H1 (cell line): ENCODE results near the gene RGS3. TPM values are rescaled to one million over a fixed set of nuclear protein-coding genes. Genes with fewer than 3 reads are reported as not detected.

Experiments used
- RNF2 ChIP-seq: fragments of 200-900, 300-1000 bp; sonication (generic); IDR thresholded peaks from 2 replicates; pipeline ENCODE4 v1.7.1; 2016; ENCODE audit warnings: borderline replicate concordance, low read depth, mild to moderate bottlenecking, antibody characterized with exemption, low read length; ENCODE audit not compliant: poor library complexity, severe bottlenecking; ENCODE audit errors: missing control alignments
- polyA plus RNA-seq, 7 experiments: library from polyadenylated mRNA; depleted of rRNA in 3 of 7; stranded (reverse) in 5 of 7; unstranded in 2 of 7; fragments of >200 nt in 5 of 7; fragments of 200-250 nt in 2 of 7; gene quantifications; 1 replicate in 5 of 7; 2 replicates in 1 of 7; 4 replicates in 1 of 7; pipeline versions ENCODE4 v1.2.1 to v1.2.3, GENCODE V29; 2011 to 2013; ENCODE audit warnings: missing spikeins in 2 of 7, mixed read lengths in 2 of 7
- total RNA-seq: library from RNA; stranded (reverse); fragmentation: NEBNext Ultra II Directional; extraction: Animal tissue kit (Norgen Biotek cat#: 25700); gene quantifications from 2 replicates; pipeline ENCODE4 v1.2.1, GENCODE V29; 2021

Gene RGS3
- total and polyA plus RNA-seq, 2 of the 8 experiments (the other 6 are each of a cell fraction or from before 2014, with no cell fraction given), result 12.6 to 18.2 TPM

DNA sequence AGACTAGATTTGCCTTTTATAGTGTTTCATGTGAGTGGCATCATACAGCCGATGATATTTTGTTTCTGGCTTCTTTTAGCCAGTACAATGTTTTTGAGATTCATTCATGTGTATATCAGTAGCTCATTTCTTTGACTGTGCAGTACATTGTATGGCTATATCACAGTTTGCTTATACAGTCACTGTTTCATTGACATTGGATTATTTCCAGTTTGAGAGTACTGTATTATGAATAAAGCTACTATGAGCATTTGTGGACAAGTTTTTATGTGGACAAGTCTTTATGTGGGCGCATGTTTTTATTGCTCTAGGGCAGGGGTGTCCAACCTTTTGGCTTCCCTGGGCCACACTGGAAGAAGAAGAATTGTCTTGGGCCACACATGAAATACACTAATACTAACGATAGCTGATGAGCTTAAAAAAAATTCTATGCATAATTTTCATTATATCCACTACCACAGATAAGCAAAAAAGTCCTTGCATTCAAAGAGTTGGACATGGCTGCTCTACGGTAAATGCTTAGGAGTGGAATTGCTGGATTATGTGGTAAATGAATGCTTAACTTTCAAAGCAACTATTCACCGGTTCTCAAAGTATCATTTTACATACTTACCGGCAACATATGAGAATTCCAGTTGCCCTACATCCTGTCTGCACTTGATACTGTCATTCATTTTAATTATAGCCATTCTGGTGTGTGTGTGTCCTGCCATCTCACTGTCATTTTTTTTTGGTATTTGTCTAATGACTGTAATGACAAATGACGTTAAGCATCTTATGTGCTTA is 177.8 kb downstream of the RGS3 start (continued):
- TF ChIP-seq RNF2, result no peak
